ENCODE data around the gene NUP153.

Gene NUP153

GRCh38 chr6:17630511-17631073, 76.1 kb downstream of the NUP153 start:
- Histone ChIP-seq H3K4me3 (ENCODE audit: low read depth, low read length) (no peak overlapping the region), H3K27me3 (ENCODE audit: control insufficient read depth, insufficient read depth, low read length) (no peaks in the 10 kb centered on the region), H3K27ac (ENCODE audit: low read depth, low read length) (no peak overlapping the region), H3K4me1 (ENCODE audit: control insufficient read depth, insufficient read depth, low read length) (no peaks in the 10 kb centered on the region), H3K9me3 (ENCODE audit: control insufficient read depth, insufficient read depth, low read length) (no peaks in the 10 kb centered on the region), H3K9ac (ENCODE audit: low read depth, low read length) (no peak overlapping the region), H3K36me3 (ENCODE audit: control insufficient read depth, insufficient read depth, low read length) (peaks cover 88% of the 10 kb centered on the region)

GRCh38 chr6:17629824-17630510, 76.8 kb downstream of the NUP153 start:
- Histone ChIP-seq H3K9ac (ENCODE audit: low read depth, low read length) (no peak overlapping the region), H3K4me3 (ENCODE audit: low read depth, low read length) (no peak overlapping the region), H3K36me3 (ENCODE audit: control insufficient read depth, insufficient read depth, low read length) (peaks cover 90% of the 10 kb centered on the region), H3K27ac (ENCODE audit: low read depth, low read length) (no peak overlapping the region), H3K9me3 (ENCODE audit: control insufficient read depth, insufficient read depth, low read length) (no peaks in the 10 kb centered on the region), H3K4me1 (ENCODE audit: control insufficient read depth, insufficient read depth, low read length) (no peaks in the 10 kb centered on the region), H3K27me3 (ENCODE audit: control insufficient read depth, insufficient read depth, low read length) (no peaks in the 10 kb centered on the region)

GRCh38 chr6:17628873-17629272, 77.9 kb downstream of the NUP153 start:
- Histone ChIP-seq H3K36me3 (ENCODE audit: control insufficient read depth, insufficient read depth, low read length) (peaks cover 97% of the 10 kb centered on the region), H3K27ac (ENCODE audit: low read depth, low read length) (no peak overlapping the region), H3K4me3 (ENCODE audit: low read depth, low read length) (no peak overlapping the region), H3K9ac (ENCODE audit: low read depth, low read length) (no peak overlapping the region), H3K4me1 (ENCODE audit: control insufficient read depth, insufficient read depth, low read length) (no peaks in the 10 kb centered on the region), H3K27me3 (ENCODE audit: control insufficient read depth, insufficient read depth, low read length) (no peaks in the 10 kb centered on the region), H3K9me3 (ENCODE audit: control insufficient read depth, insufficient read depth, low read length) (no peaks in the 10 kb centered on the region)

GRCh38 chr6:17624396-17624795, 82.3 kb downstream of the NUP153 start:
- H3K4me3 ChIP-seq (ENCODE audit: low read depth, low read length): no peak overlapping the region
- H3K27me3 ChIP-seq (ENCODE audit: control insufficient read depth, insufficient read depth, low read length): no peaks in the 10 kb centered on the region
- H3K9me3 ChIP-seq (ENCODE audit: control insufficient read depth, insufficient read depth, low read length): no peaks in the 10 kb centered on the region
- no peak overlapping the region for H3K27ac ChIP-seq (ENCODE audit: low read depth, low read length)
- H3K4me1 ChIP-seq (ENCODE audit: control insufficient read depth, insufficient read depth, low read length): no peaks in the 10 kb centered on the region
- H3K9ac ChIP-seq (ENCODE audit: low read depth, low read length): no peak overlapping the region
- H3K36me3 ChIP-seq (ENCODE audit: control insufficient read depth, insufficient read depth, low read length): peaks cover 94% of the 10 kb centered on the region

- no peak overlapping the region for H3K27ac ChIP-seq (ENCODE audit: low read depth, low read length)
- H3K36me3 ChIP-seq (ENCODE audit: control insufficient read depth, insufficient read depth, low read length): peaks cover 90% of the 10 kb centered on the region
- no peaks in the 10 kb centered on the region for H3K27me3 ChIP-seq (ENCODE audit: control insufficient read depth, insufficient read depth, low read length)
- no peak overlapping the region for H3K4me3 ChIP-seq (ENCODE audit: low read depth, low read length)
- H3K9me3 ChIP-seq (ENCODE audit: control insufficient read depth, insufficient read depth, low read length): no peaks in the 10 kb centered on the region
- no peak overlapping the region for H3K9ac ChIP-seq (ENCODE audit: low read depth, low read length)
- no peaks in the 10 kb centered on the region for H3K4me1 ChIP-seq (ENCODE audit: control insufficient read depth, insufficient read depth, low read length)
Observed at GRCh38 chr6:17622144-17622543, 84.6 kb downstream of the NUP153 start.

GRCh38 chr6:17621003-17621402, 85.7 kb downstream of the NUP153 start:
- no peaks in the 10 kb centered on the region for H3K27me3 ChIP-seq (ENCODE audit: control insufficient read depth, insufficient read depth, low read length)
- peaks cover 88% of the 10 kb centered on the region for H3K36me3 ChIP-seq (ENCODE audit: control insufficient read depth, insufficient read depth, low read length)
- no peak overlapping the region for H3K4me3 ChIP-seq (ENCODE audit: low read depth, low read length)
- no peak overlapping the region for H3K27ac ChIP-seq (ENCODE audit: low read depth, low read length)
- no peaks in the 10 kb centered on the region for H3K4me1 ChIP-seq (ENCODE audit: control insufficient read depth, insufficient read depth, low read length)
- no peaks in the 10 kb centered on the region for H3K9me3 ChIP-seq (ENCODE audit: control insufficient read depth, insufficient read depth, low read length)
- H3K9ac ChIP-seq (ENCODE audit: low read depth, low read length): no peak overlapping the region

- Histone ChIP-seq H3K4me1 (ENCODE audit: control insufficient read depth, insufficient read depth, low read length) (no peaks in the 10 kb centered on the region), H3K27me3 (ENCODE audit: control insufficient read depth, insufficient read depth, low read length) (no peaks in the 10 kb centered on the region), H3K9ac (ENCODE audit: low read depth, low read length) (no peak overlapping the region), H3K9me3 (ENCODE audit: control insufficient read depth, insufficient read depth, low read length) (no peaks in the 10 kb centered on the region), H3K4me3 (ENCODE audit: low read depth, low read length) (no peak overlapping the region), H3K36me3 (ENCODE audit: control insufficient read depth, insufficient read depth, low read length) (peaks cover 53% of the 10 kb centered on the region), H3K27ac (ENCODE audit: low read depth, low read length) (no peak overlapping the region)
Observed at GRCh38 chr6:17615794-17616193, 90.9 kb downstream of the NUP153 start.

- H3K9ac ChIP-seq (ENCODE audit: low read depth, low read length): no peak overlapping the region
- no peaks in the 10 kb centered on the region for H3K9me3 ChIP-seq (ENCODE audit: control insufficient read depth, insufficient read depth, low read length)
- H3K27me3 ChIP-seq (ENCODE audit: control insufficient read depth, insufficient read depth, low read length): no peaks in the 10 kb centered on the region
- H3K36me3 ChIP-seq (ENCODE audit: control insufficient read depth, insufficient read depth, low read length): peaks cover 30% of the 10 kb centered on the region
- H3K4me1 ChIP-seq (ENCODE audit: control insufficient read depth, insufficient read depth, low read length): no peaks in the 10 kb centered on the region
- no peak overlapping the region for H3K4me3 ChIP-seq (ENCODE audit: low read depth, low read length)
- no peak overlapping the region for H3K27ac ChIP-seq (ENCODE audit: low read depth, low read length)
Observed at GRCh38 chr6:17612048-17612447, 94.7 kb downstream of the NUP153 start.

- no peak overlapping the region for H3K4me3 ChIP-seq (ENCODE audit: low read depth, low read length)
- H3K36me3 ChIP-seq (ENCODE audit: control insufficient read depth, insufficient read depth, low read length): peaks cover 23% of the 10 kb centered on the region
- no peaks in the 10 kb centered on the region for H3K4me1 ChIP-seq (ENCODE audit: control insufficient read depth, insufficient read depth, low read length)
- no peaks in the 10 kb centered on the region for H3K9me3 ChIP-seq (ENCODE audit: control insufficient read depth, insufficient read depth, low read length)
- no peak overlapping the region for H3K9ac ChIP-seq (ENCODE audit: low read depth, low read length)
- no peak overlapping the region for H3K27ac ChIP-seq (ENCODE audit: low read depth, low read length)
- H3K27me3 ChIP-seq (ENCODE audit: control insufficient read depth, insufficient read depth, low read length): no peaks in the 10 kb centered on the region
Observed at GRCh38 chr6:17610835-17611234, 95.9 kb downstream of the NUP153 start.

- Histone ChIP-seq H3K4me3 (ENCODE audit: low read depth, low read length) (no peak overlapping the region), H3K9me3 (ENCODE audit: control insufficient read depth, insufficient read depth, low read length) (no peaks in the 10 kb centered on the region), H3K27me3 (ENCODE audit: control insufficient read depth, insufficient read depth, low read length) (no peaks in the 10 kb centered on the region), H3K4me1 (ENCODE audit: control insufficient read depth, insufficient read depth, low read length) (peaks cover 5% of the 10 kb centered on the region; the same call in 1 of the 2 replicates), H3K27ac (ENCODE audit: low read depth, low read length) (no peak overlapping the region), H3K36me3 (ENCODE audit: control insufficient read depth, insufficient read depth, low read length) (peaks cover 13% of the 10 kb centered on the region; the same call in 1 of the 2 replicates), H3K9ac (ENCODE audit: low read depth, low read length) (no peak overlapping the region)
Observed at GRCh38 chr6:17606606-17607005, 100.1 kb downstream of the NUP153 start.

- Histone ChIP-seq H3K27me3 (ENCODE audit: control insufficient read depth, insufficient read depth, low read length) (no peaks in the 10 kb centered on the region), H3K36me3 (ENCODE audit: control insufficient read depth, insufficient read depth, low read length) (peaks cover 8% of the 10 kb centered on the region; the same call in 1 of the 2 replicates), H3K27ac (ENCODE audit: low read depth, low read length) (no peak overlapping the region), H3K9ac (ENCODE audit: low read depth, low read length) (no peak overlapping the region), H3K4me3 (ENCODE audit: low read depth, low read length) (no peak overlapping the region), H3K4me1 (ENCODE audit: control insufficient read depth, insufficient read depth, low read length) (peaks cover 5% of the 10 kb centered on the region; the same call in 1 of the 2 replicates), H3K9me3 (ENCODE audit: control insufficient read depth, insufficient read depth, low read length) (no peaks in the 10 kb centered on the region)
Observed at GRCh38 chr6:17602888-17603287, 103.8 kb downstream of the NUP153 start.

Data from HUES48 (cell line).